Measurements from ENCODE around the gene RAB37.

RAB37 gene

DNA sequence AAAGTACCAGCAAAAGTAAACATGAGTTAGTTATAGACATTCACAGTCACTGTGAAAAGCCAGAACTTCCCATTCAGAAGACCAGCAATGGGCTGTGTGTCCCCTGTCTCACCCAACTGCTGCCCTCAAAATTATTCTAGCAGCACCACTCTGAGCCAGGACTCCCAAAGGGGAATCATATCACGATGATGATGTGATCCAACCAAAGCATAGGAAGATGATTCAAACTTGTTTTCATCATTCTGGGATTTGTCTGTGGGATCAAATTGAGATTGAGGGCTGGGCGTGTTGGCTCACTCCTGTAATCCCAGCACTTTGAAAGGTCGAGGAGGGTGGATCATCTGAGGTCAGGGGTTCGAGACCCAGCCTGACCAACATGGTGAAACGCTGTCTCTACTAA lies 45.5 kb downstream of the RAB37 start:
- DNase-seq: no peak

GRCh38 chr17:74784125-74784810 lies 47.2 kb downstream of the RAB37 start:
- no peak for DNase-seq

- no peak for DNase-seq
Measured at GRCh38 chr17:74785096-74785980, 48.3 kb downstream of the RAB37 start.

- DNase-seq: no peak
Measured at GRCh38 chr17:74785981-74786360, 48.9 kb downstream of the RAB37 start.

DNA sequence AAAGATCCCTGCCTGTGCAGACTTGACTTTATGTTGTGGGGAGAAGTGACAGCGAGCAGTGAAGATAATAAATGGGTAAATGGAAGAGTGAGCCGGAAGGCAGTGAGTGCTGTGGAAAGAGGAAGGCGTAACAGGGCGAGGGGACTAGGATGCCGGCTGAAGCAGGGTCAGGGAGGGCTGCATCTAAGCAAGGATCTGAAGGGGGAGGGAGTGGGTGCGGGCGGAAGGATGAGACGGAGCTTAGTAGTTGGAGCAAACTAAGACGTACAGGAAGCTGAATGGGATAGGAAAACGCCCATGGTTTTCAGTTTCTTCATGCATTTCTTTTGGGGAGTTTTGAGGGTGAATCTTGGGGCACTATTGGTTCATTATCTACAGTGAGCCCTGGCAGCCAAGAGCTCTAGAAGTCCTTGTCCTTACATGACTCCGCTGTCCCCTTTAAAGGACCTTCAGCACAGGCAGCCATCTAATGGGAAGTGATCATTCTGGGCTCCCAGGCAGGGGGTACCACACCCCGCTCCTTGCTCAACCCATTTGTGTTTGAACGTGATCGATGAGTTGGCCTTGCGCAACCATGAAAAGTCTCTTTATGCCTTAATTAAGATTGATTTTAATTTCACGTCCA lies 49.5 kb downstream of the RAB37 start:
- DNase-seq: no peak

DNA sequence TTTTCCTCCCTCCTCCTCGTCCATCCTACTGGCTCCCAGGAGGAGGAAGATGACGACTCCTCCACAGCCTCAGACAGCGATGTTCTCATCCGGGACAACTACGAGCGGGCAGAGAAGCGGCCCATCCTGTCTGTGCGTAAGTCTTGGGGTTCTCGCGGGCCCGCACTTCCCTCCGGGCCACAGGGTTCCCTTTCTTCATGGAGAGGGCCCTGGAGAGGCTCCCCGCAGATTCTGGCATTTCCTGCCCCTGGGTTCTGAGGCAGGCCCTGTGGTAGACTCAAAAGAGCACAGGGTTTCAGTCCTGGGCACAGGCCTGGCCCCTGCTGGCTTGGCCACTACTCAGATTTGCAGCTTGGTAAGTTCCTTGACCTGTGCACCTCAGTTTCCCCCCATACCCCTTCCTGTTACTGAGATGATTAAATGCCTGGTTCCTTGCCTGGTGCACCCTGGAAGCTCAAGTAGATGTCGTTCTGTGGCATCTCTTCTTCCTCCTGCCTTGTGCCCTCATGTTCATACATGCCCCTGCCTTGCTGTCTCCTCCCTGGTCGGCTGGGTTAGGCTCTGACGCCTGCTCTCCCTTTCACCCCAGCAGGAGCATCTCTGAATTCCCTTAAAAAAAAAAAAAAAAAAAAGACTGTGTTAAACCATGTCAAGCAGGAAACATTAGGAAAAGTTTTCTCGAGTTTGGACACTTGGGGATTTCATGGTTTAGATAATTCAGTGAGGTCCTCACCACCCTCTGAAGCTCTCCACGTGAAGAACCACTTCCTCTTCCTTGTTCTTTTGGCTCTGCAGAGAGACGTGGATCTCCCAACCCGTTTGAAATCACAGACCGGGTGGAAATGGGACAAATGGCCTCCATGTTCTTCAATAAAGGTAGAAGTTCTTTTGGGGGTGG lies 53.4 kb downstream of the RAB37 start:
- no peak for DNase-seq

DNA sequence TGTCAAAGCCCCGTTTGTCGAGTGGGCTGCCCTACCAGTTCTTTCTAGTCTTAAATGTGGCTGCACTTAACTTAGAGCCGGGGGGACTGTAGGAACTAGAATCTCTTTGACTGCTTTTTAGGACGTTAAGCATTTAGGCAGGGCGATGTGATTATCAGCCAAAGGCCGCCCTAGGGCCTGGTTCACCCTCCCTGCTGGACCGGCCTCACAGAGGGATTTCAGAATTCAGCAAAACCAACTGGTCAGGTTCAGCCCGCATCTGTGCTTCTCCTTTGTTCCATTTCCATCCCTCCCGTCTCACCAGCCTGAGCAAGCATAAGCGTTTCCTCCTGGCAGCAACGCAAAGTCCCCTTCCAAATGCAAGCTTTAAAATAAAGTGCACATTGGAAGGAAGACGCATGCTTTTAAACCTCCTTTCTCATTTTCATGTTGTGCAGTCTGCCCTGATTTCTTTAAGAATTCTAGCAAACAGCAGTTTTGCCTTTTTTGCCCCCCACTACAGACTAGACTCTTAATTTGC lies 55.6 kb downstream of the RAB37 start:
- DNase-seq: no peak

GRCh38 chr17:74795327-74796020 lies 58.4 kb downstream of the RAB37 start:
- DNase-seq: no peak

- no peak for DNase-seq
Measured at GRCh38 chr17:74796211-74796610, 59.2 kb downstream of the RAB37 start.

DNA sequence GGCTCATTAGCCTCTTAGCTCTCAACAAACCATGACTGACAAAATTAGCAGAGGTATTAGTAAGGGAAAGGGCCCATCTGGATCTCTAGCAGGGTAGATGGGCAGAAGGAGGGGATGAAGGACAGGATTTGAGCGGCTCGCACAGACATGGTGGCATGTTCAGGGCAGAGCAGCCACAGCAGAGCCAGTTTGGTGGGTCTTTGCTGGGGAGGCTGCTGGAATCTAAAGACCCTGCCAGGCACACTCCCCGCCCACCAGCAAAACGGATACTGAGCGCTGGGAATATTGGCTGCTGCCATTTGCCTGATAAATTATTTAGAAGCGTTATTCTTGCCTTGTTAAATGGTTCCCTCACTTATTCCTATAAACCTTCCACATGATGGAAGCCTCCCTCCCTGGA lies 59.8 kb downstream of the RAB37 start:
- no peak for DNase-seq
